Measurements from ENCODE around the gene GPR55. TPM values are rescaled to one million over a fixed set of nuclear protein-coding genes. Genes with fewer than 3 reads are reported as not detected.

Gene GPR55
- total RNA-seq, 2 donors from 2014 or later, result 3.8 to 8.3 TPM

DNA sequence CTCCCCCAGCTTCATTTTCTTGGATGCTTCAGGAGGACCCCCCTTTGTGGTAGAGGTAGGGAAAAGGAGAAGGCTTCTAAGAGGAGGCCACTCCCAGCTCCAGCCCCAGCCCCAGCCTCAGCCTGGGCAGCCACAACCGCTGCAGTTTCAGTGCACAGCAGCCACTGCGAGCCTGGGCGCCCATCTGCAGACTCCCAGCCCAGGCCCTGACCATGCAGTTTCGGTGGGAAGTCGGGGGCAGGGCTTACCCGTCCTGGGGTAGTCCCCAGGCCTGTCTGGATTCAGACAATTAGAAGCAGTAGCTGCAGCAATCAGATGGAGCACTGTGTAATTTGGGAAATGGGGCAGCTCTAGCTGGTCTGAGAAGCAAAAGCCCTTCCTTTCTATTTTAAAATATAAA is 31.7 kb downstream of the GPR55 start:
- Mint-ChIP-seq H3K27me3 (peaks cover 70% of the 10 kb centered on the region), H3K36me3 (ENCODE audit: low read depth) (no peaks in the 10 kb centered on the region), H3K27ac (no peak overlapping the region), H3K4me3 (no peak overlapping the region), H3K4me1 (peaks cover 9% of the 10 kb centered on the region)
- ATAC-seq (no peak), DNase-seq (no peak)
- no peaks in the 10 kb centered on the region for H3K9me3 ChIP-seq (ENCODE audit: control insufficient read depth, low read length, poor library complexity, severe bottlenecking)

DNA sequence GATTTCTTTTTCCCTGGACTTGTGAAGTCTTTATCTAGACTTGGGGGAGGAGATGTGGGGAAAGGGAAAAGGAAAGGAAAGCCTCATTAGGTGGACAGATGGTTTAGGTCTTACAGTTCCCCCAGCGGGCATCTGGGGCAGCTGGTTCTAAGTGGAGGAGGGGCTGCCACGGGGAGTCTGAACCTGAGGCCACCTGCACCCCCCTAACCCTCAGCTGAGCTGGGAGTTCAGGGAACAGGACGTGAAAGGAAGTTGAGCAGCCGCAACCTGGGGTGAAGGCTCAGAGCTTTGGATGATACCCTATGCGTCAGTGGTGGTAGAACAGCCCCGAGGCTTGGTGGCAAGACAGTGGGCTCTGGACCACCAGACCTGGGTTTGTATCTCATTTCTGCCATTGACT is 33.5 kb downstream of the GPR55 start:
- no peak for DNase-seq
- H3K27me3 Mint-ChIP-seq, result peaks cover 59% of the 10 kb centered on the region
- H3K9me3 ChIP-seq (ENCODE audit: control insufficient read depth, low read length, poor library complexity, severe bottlenecking), result no peaks in the 10 kb centered on the region
- no peaks in the 10 kb centered on the region for H3K36me3 Mint-ChIP-seq (ENCODE audit: low read depth)
- H3K27ac Mint-ChIP-seq, result no peak overlapping the region
- ATAC-seq, result no peak
- peaks cover 9% of the 10 kb centered on the region for H3K4me1 Mint-ChIP-seq
- H3K4me3 Mint-ChIP-seq, result no peak overlapping the region

DNA sequence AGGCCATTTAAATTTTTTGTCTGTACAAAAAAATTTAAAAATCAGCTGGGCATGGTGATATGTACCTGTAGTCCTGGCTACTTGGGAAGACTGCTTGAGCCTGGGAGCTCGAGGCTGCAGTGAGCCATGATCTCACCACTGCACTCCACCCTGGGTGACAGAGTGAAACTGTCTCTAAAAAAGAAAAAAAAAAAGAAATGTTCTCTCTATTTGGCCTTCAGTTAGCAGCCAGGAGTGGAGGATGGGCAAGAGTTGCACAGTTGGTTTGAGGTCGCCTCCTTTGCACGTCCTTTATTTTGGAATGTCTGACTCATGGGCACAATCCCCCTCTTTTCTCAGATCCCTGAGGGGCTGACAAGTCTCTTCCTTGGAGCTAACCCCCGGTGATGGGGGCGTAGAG is 34.0 kb downstream of the GPR55 start:
- H3K27me3 Mint-ChIP-seq, result peaks cover 58% of the 10 kb centered on the region
- H3K27ac Mint-ChIP-seq, result no peak overlapping the region
- no peak overlapping the region for H3K4me3 Mint-ChIP-seq
- peaks cover 10% of the 10 kb centered on the region for H3K4me1 Mint-ChIP-seq
- ATAC-seq (no peak), DNase-seq (no peak)
- no peaks in the 10 kb centered on the region for H3K36me3 Mint-ChIP-seq (ENCODE audit: low read depth)
- no peaks in the 10 kb centered on the region for H3K9me3 ChIP-seq (ENCODE audit: control insufficient read depth, low read length, poor library complexity, severe bottlenecking)

DNA sequence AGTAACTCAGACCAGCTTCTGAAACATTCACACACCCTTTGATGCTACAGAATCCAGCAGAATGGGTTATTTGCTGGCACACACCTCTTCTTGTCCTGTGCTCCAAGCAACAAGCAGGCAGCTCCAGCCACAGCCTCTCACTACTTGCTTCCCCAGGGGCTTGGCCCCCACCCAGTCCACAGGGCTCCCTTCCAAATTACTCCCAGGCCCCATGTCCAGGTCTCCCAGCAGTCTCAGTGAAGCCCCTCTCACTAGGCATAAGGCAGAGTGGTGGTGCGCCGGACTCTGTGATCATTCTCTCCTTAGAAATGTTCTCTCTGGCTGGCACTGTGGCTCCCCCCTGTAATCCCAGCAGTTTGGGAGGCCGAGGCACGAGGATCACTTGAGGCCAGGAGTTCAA is 34.4 kb downstream of the GPR55 start:
- H3K27me3 Mint-ChIP-seq, result peaks cover 55% of the 10 kb centered on the region
- H3K4me3 Mint-ChIP-seq, result no peak overlapping the region
- no peak overlapping the region for H3K27ac Mint-ChIP-seq
- H3K9me3 ChIP-seq (ENCODE audit: control insufficient read depth, low read length, poor library complexity, severe bottlenecking), result no peaks in the 10 kb centered on the region
- DNase-seq (no peak), ATAC-seq (no peak)
- no peaks in the 10 kb centered on the region for H3K36me3 Mint-ChIP-seq (ENCODE audit: low read depth)
- peaks cover 9% of the 10 kb centered on the region for H3K4me1 Mint-ChIP-seq

DNA sequence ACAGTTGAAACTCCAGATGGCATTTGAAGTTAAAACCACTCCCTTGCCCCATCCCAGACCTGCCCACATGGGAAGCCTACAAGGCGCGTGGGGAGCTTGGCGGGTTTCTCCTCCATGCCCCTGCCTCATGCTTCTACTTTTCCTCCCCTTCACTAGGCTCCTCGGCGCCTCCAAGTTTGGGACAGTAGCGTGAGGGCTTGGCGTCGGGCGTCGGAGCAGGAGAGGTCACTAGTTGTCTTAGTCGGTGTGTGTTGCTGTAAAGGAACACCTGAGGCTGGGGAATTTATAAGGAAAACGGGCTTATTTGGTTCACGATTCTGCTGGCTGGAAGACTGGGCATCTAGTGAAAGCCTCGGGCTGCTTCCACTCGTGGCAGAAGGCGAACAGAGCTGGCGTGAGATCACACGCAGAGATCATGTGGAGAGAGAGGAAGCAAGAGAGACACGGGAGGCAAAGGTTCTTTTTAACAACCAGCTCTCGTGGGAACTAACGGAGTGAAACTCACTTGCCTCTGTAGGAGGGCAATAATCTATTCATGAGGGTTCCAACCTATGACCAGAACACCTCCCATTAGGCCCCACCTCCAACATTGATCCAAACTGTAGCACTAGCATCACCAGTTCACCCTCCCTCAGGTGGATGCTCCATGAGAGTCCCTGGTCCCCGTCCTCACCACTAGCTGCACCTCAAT is 35.0 kb downstream of the GPR55 start:
- peaks cover 53% of the 10 kb centered on the region for H3K27me3 Mint-ChIP-seq
- no peak overlapping the region for H3K4me3 Mint-ChIP-seq
- no peak overlapping the region for H3K27ac Mint-ChIP-seq
- no peaks in the 10 kb centered on the region for H3K36me3 Mint-ChIP-seq (ENCODE audit: low read depth)
- DNase-seq (no peak), ATAC-seq (no peak)
- H3K4me1 Mint-ChIP-seq, result peaks cover 9% of the 10 kb centered on the region
- H3K9me3 ChIP-seq (ENCODE audit: control insufficient read depth, low read length, poor library complexity, severe bottlenecking), result no peaks in the 10 kb centered on the region

DNA sequence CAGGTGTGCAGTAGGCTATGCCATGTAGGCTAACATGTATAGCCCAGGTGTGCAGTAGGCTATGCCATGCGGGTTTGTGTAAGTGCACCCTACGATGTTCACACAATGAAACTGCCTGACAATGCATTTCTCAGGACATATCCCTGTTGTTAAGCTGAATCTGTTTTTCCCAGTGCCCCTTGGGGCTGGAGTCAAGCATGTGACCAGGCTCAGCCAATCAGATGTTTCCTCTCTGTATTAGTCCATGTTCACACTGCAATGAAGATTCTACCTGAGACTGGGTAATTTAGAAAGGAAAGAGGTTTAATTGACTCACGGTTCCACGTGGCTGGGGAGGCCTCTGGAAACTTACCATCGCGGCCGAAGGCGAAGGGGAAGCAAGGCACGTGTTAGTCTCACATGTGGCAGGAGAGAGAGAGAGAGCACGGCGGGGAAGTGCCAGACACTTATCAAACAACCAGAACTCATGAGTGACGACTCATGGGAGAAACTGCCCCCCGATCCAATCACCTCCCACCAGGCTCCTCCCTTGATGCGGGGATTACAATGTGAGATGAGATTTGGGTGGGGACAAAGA is 36.1 kb downstream of the GPR55 start:
- H3K9me3 ChIP-seq (ENCODE audit: control insufficient read depth, low read length, poor library complexity, severe bottlenecking), result no peaks in the 10 kb centered on the region
- DNase-seq (no peak), ATAC-seq (no peak)
- H3K4me1 Mint-ChIP-seq, result peaks cover 5% of the 10 kb centered on the region
- H3K36me3 Mint-ChIP-seq (ENCODE audit: low read depth), result no peaks in the 10 kb centered on the region
- no peak overlapping the region for H3K4me3 Mint-ChIP-seq
- peaks cover 44% of the 10 kb centered on the region for H3K27me3 Mint-ChIP-seq
- H3K27ac Mint-ChIP-seq, result no peak overlapping the region

DNA sequence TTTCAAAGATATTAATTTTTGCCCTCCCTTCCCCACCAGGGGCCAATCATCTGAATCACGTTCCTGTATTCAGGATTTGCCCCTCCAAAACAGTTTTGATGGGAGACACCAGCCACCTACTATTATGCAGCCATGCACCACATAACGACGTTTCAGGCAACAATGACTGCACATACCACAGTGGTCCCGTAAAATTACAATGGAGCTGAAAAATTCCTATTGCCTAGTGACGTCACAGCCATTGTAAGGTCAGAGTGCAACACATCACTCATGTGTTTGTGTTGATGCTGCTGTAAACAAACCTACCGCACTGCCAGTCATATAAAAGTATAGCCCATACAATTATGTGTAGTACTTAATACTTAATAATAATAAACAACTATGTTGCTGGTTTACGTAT is 37.7 kb downstream of the GPR55 start:
- peaks cover 29% of the 10 kb centered on the region for H3K27me3 Mint-ChIP-seq
- no peak overlapping the region for H3K4me3 Mint-ChIP-seq
- no peak overlapping the region for H3K27ac Mint-ChIP-seq
- no peaks in the 10 kb centered on the region for H3K36me3 Mint-ChIP-seq (ENCODE audit: low read depth)
- ATAC-seq (no peak), DNase-seq (no peak)
- no peaks in the 10 kb centered on the region for H3K9me3 ChIP-seq (ENCODE audit: control insufficient read depth, low read length, poor library complexity, severe bottlenecking)
- peaks cover 5% of the 10 kb centered on the region for H3K4me1 Mint-ChIP-seq

DNA sequence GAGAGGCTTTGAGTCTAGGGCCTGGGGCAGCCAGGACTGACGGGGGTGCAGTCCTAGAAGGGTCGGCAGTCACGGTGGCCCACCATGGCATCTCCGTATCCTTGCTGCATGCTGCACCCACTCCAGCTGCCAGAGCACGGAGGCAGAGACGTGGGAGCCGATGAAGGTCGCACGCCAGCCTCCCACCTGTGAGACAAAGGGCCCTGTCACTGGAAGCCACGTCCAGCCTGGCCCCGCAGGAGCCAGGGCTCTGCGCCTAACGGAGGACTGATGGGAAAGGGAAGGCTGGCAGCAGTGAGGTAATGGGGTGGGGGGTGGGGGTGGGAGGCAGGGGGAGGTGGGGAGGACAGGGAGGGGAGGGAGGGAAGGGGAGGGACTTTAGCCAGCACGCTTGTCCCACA is 38.4 kb downstream of the GPR55 start:
- ATAC-seq (no peak), DNase-seq (no peak)
- Mint-ChIP-seq H3K4me3 (no peak overlapping the region), H3K36me3 (ENCODE audit: low read depth) (no peaks in the 10 kb centered on the region), H3K4me1 (peaks cover 5% of the 10 kb centered on the region), H3K27me3 (peaks cover 23% of the 10 kb centered on the region), H3K27ac (no peak overlapping the region)
- H3K9me3 ChIP-seq (ENCODE audit: control insufficient read depth, low read length, poor library complexity, severe bottlenecking), result no peaks in the 10 kb centered on the region

DNA sequence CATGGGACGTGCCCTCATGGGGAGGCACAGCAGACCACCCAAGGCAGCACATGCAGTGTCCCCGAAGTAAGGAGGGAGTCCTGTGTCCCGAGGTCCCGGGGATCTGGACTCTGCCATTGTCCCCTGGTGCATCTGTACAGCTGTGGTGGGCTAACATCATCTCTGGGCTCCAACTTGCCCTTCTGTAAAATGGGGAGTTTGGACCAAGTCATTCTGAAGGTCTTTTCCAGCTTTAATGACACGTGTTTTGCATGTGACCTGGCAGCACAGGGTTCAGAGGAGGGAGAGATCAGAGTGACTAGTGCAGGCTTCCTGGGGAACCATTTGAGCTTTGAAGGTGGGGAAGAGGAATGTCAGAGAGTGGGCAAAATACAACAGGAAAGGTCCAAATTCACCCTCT is 38.8 kb downstream of the GPR55 start:
- ATAC-seq (no peak), DNase-seq (no peak)
- Mint-ChIP-seq H3K4me1 (peaks cover 4% of the 10 kb centered on the region), H3K4me3 (no peak overlapping the region), H3K27ac (no peak overlapping the region), H3K36me3 (ENCODE audit: low read depth) (no peaks in the 10 kb centered on the region), H3K27me3 (peaks cover 18% of the 10 kb centered on the region)
- H3K9me3 ChIP-seq (ENCODE audit: control insufficient read depth, low read length, poor library complexity, severe bottlenecking), result no peaks in the 10 kb centered on the region

DNA sequence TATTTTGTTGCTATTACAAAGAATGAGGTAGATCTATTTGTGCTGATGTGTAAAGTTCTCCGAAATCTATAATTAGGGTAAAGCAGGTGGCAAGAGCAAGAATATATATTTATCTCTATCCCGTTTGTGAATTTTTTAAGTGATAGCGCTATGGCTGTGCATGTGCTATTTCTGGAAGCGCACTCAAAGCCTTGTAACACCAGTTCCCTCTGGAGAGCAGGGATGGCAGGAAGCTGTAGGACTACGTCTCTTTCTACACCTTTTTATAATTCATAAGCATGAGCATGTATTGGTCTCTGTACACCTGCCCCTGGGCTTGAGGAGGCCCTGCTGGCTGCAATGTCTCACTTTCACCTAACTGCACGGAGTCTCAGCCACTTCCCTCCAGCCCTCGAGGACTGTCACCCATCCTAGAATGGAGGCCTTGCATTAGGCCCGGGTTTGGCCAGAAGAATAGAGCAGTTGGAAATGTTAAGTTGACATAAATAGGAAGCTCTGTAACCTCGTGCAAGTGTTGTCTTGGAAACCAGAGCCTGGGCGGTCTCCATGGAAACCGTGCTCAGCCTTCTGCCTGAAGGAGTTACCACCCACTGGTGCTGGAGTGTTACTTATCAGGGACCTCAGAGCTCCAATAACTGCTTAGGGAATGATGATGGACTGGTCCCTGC is 39.4 kb downstream of the GPR55 start:
- DNase-seq, result no peak
- Mint-ChIP-seq H3K4me1 (peaks cover 4% of the 10 kb centered on the region), H3K27me3 (peaks cover 12% of the 10 kb centered on the region), H3K4me3 (no peak overlapping the region), H3K27ac (no peak overlapping the region), H3K36me3 (ENCODE audit: low read depth) (no peaks in the 10 kb centered on the region)
- no peaks in the 10 kb centered on the region for H3K9me3 ChIP-seq (ENCODE audit: control insufficient read depth, low read length, poor library complexity, severe bottlenecking)
- ATAC-seq, result no peak

DNA sequence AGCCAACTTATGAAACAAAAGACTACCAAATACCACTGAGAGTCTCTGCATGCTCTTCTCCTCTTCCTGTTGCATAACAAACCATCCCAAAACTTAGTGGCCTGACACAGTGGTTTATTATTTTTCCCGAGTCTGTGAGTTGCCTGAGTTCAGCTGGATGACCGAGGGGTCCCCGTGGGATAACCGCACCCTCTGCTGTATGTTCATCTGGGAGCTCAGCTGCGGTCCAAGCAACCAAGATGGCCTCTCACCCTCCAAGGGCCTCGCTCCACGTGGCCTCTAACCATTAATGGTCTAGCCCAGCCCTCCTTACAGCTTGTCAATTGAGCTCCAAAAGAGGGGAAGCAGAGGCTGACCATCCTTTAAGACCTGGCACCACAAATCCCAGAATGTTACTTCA is 43.2 kb downstream of the GPR55 start:
- ATAC-seq (no peak), DNase-seq (no peak)
- no peaks in the 10 kb centered on the region for H3K36me3 Mint-ChIP-seq (ENCODE audit: low read depth)
- peaks cover 5% of the 10 kb centered on the region for H3K27me3 Mint-ChIP-seq
- H3K27ac Mint-ChIP-seq, result no peak overlapping the region
- H3K4me1 Mint-ChIP-seq, result peaks cover 4% of the 10 kb centered on the region
- H3K4me3 Mint-ChIP-seq, result no peak overlapping the region
- H3K9me3 ChIP-seq (ENCODE audit: control insufficient read depth, low read length, poor library complexity, severe bottlenecking), result no peaks in the 10 kb centered on the region

DNA sequence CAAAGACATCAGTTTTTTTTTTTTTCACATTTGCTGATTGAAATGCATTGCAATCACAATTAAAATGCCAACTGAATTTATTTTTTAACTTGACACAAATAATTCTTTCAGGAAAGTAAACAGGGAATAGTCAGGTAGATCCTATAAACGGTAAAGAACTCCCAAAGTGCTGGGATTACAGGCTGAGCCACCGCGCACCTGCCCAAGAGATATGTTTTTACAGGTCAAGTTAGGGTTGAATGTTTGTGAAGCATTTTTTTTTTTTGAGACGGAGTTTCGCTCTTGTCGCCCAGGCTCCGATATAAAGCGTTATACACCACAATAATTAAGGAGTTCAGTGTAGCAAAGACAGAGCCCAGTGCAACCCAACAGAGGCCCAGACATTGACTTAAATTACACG is 45.2 kb downstream of the GPR55 start:
- ATAC-seq, result no peak
- H3K27ac Mint-ChIP-seq, result no peak overlapping the region
- no peaks in the 10 kb centered on the region for H3K27me3 Mint-ChIP-seq
- no peaks in the 10 kb centered on the region for H3K9me3 ChIP-seq (ENCODE audit: control insufficient read depth, low read length, poor library complexity, severe bottlenecking)
- DNase-seq, result no peak
- H3K4me1 Mint-ChIP-seq, result peaks cover 3% of the 10 kb centered on the region
- H3K36me3 Mint-ChIP-seq (ENCODE audit: low read depth), result no peaks in the 10 kb centered on the region
- no peak overlapping the region for H3K4me3 Mint-ChIP-seq

DNA sequence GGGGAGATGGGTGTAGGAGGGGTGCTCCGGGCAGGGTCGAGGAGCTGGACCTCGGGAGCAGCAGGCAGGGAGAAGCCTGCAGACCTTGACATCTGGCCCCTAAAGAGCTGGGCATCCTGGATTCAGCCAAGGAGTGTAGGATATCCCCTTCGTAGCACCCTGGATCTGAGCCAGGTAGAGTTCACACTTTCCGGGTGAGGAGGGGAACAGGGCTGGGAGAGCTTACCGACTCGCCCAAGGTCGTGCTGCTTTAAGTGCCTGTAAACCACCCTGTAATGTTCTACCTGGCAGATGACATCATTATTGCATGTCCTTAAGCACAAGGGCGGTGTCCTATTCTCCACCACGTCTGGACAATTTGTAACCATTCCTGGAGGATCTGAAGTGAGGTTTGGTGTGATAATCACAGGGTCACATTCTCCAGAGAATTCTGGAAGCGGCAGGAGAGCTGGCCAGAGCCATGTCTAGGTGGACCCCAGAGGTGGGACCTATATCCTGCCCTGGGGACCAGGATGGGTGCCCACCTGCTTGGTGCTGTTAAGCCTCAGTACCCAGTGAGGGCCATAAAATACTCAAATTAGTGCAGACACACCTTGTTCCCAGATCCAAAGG is 45.7 kb downstream of the GPR55 start:
- Mint-ChIP-seq H3K27ac (no peak overlapping the region), H3K27me3 (no peaks in the 10 kb centered on the region), H3K4me1 (peaks cover 3% of the 10 kb centered on the region), H3K36me3 (ENCODE audit: low read depth) (no peaks in the 10 kb centered on the region), H3K4me3 (no peak overlapping the region)
- H3K9me3 ChIP-seq (ENCODE audit: control insufficient read depth, low read length, poor library complexity, severe bottlenecking), result no peaks in the 10 kb centered on the region
- no peak for ATAC-seq
- no peak for DNase-seq

Measured in T-helper 17 cell (primary cell).